Panc1 (cell line): ENCODE measurements around the gene GRSF1. TPM values are rescaled to one million over a fixed set of nuclear protein-coding genes. Genes with fewer than 3 reads are reported as not detected.
"Not testable (repeated sequence)": the region's sequence is repeated elsewhere in the genome, so short reads cannot be mapped to it uniquely, and the experiment has no call there.

Source experiments
- ATAC-seq: fragments of 200-7000 bp; cut with Tn5 transposase; 2 replicates; pipeline ENCODE4 v1.9.1; 2020; ENCODE audit warnings: mild to moderate bottlenecking, moderate library complexity
- BruUV-seq: library from RNA; stranded (reverse); fragments of 400-500 nt; replicated peaks from 2 replicates; lab custom pipeline; 2021; lab: Mats Ljungman, UMichigan
- CTCF ChIA-PET: fragments of 300-600 bp; sonication (Branson Sonifier 250); formaldehyde crosslinking; loops from one replicate; lab custom pipeline; 2022; ENCODE audit warnings: antibody characterized with exemption; lab: Charles Lee
- POLR2A ChIA-PET: fragments of 300-600 bp; sonication (Branson Sonifier 250); formaldehyde crosslinking; loops from one replicate; lab custom pipeline; 2022; ENCODE audit warnings: antibody characterized with exemption; lab: Charles Lee
- DNase-seq: peaks from one replicate; pipeline ENCODE4 v3.0.0-alpha.2; 2010; ENCODE audit warnings: low read depth, low spot score
- H3K27ac ChIP-seq: 2 replicates; pipeline ENCODE4 v1.5.1; 2011; ENCODE audit warnings: mild to moderate bottlenecking, low read length, inconsistent platforms
- H3K27me3 ChIP-seq: fragments of 200-500 bp; sonication (Bioruptor generic); 2 replicates; pipeline ENCODE4 v1.6.0; 2014; ENCODE audit warnings: low read length, inconsistent platforms; ENCODE audit not compliant: control insufficient read depth, insufficient read depth
- H3K36me3 ChIP-seq: fragments of 200-500 bp; sonication (Bioruptor generic); 2 replicates; pipeline ENCODE4 v1.5.1; 2014; ENCODE audit warnings: inconsistent platforms, mild to moderate bottlenecking, low read length, moderate library complexity; ENCODE audit not compliant: control insufficient read depth, insufficient read depth
- H3K4me1 ChIP-seq: 2 replicates; pipeline ENCODE4 v1.5.1; 2011; ENCODE audit warnings: inconsistent platforms, mild to moderate bottlenecking, low read length, moderate library complexity; ENCODE audit not compliant: control insufficient read depth, insufficient read depth
- H3K4me3 ChIP-seq, 2 experiments: 2 replicates each; pipeline ENCODE4 v1.5.1; 2011 to 2012; ENCODE audit warnings: low read depth in 2 of 2, low read length in 2 of 2, mild to moderate bottlenecking in 2 of 2, inconsistent platforms in 1 of 2, moderate library complexity in 1 of 2
- H3K9me3 ChIP-seq: fragments of 200-500 bp; sonication (Bioruptor generic); 2 replicates; pipeline ENCODE4 v1.5.1; 2014; ENCODE audit warnings: low read depth, mild to moderate bottlenecking, inconsistent platforms, low read length, moderate library complexity; ENCODE audit not compliant: control insufficient read depth, insufficient read depth
- CTCF ChIP-seq: fragments of 450-650 bp; IDR thresholded peaks from 2 replicates; pipeline ENCODE4 v1.5.1; 2017; ENCODE audit warnings: mild to moderate bottlenecking
- POLR2AphosphoS5 ChIP-seq: IDR thresholded peaks from 2 replicates; pipeline ENCODE4 v1.6.1; 2012; ENCODE audit warnings: mild to moderate bottlenecking, low read depth, low read length, moderate library complexity
- REST ChIP-seq, 2 experiments: IDR thresholded peaks; 2 replicates each; pipeline ENCODE4 v1.6.1; 2011 to 2012; ENCODE audit warnings: low read depth in 2 of 2, control low read depth in 1 of 2, low read length in 1 of 2, mild to moderate bottlenecking in 1 of 2, moderate library complexity in 1 of 2; ENCODE audit not compliant: insufficient read depth in 1 of 2
- SIN3A ChIP-seq: IDR thresholded peaks from 2 replicates; pipeline ENCODE4 v1.6.1; 2012; ENCODE audit warnings: low read depth, mild to moderate bottlenecking, low read length, moderate library complexity, borderline replicate concordance; ENCODE audit not compliant: insufficient read depth
- TCF7L2 ChIP-seq: IDR thresholded peaks from 2 replicates; pipeline ENCODE4 v1.6.1; 2011; ENCODE audit warnings: mild to moderate bottlenecking, low read depth, low read length, inconsistent platforms
- in situ Hi-C: cut with HindIII; loops from 2 replicates; pipeline ENCODE4 v1.10.0; 2016; ENCODE audit warnings: low sequenced_read_pairs, low pct_unique_long_range_greater_than_20kb
- intact Hi-C: fragments of 100-400 bp; cut with micrococcal nuclease; formaldehyde crosslinking; loops from one replicate; pipeline ENCODE4 v1.10.0; 2022; ENCODE audit not compliant: unreplicated experiment
- total RNA-seq: library from RNA; stranded (reverse); gene quantifications from one replicate; pipeline ENCODE4 v1.2.1, GENCODE V29; 2021; ENCODE audit not compliant: unreplicated experiment

GRSF1 gene
- total RNA-seq, 1 experiment from 2014 or later: 59.9 TPM

- Histone ChIP-seq H3K9me3 (no peaks in the 10 kb centered on the region), H3K27ac (no peak overlapping the region), H3K4me3 (no peak overlapping the region), H3K36me3 (no peaks in the 10 kb centered on the region; the same call in 1 of the 2 replicates), H3K4me1 (peaks cover 3% of the 10 kb centered on the region; the same call in 1 of the 2 replicates), H3K27me3 (no peaks in the 10 kb centered on the region)
- intact Hi-C loops (no loop called here), in situ Hi-C loops (no loop called here)
- ChIA-PET CTCF (no interaction called here), POLR2A (no interaction called here)
- no peak for ATAC-seq
- DNase-seq: no peak
- no TSS peak for BruUV-seq
- TF ChIP-seq TCF7L2 (no peak), SIN3A (no peak), REST (IDR thresholded peaks at IDR 0.05; ENCODE audit: insufficient read depth in 1 of 2, low read depth in 2 of 2, low read length in 1 of 2) (no peak), POLR2AphosphoS5 (no peak), CTCF (no peak)
These were observed 2.3 kb upstream of the GRSF1 start for GRCh38 chr4:70841951-70842350.

- no TSS peak for BruUV-seq
- no peaks in the 10 kb centered on the region; the same call in none of the 2 replicates for H3K36me3 ChIP-seq
- no peak overlapping the region for H3K27ac ChIP-seq
- intact Hi-C loops: no loop called here
- in situ Hi-C loops: no loop called here
- H3K4me3 ChIP-seq: no peak overlapping the region
- H3K27me3 ChIP-seq: no peaks in the 10 kb centered on the region
- DNase-seq (no peak), ATAC-seq (no peak)
- H3K9me3 ChIP-seq: no peaks in the 10 kb centered on the region
- peaks cover 6% of the 10 kb centered on the region; the same call in 1 of the 2 replicates for H3K4me1 ChIP-seq
- ChIA-PET POLR2A (no interaction called here), CTCF (no interaction called here)
- TF ChIP-seq POLR2AphosphoS5 (no peak), SIN3A (no peak), CTCF (no peak), REST (IDR thresholded peaks at IDR 0.05; ENCODE audit: insufficient read depth in 1 of 2, low read depth in 2 of 2, low read length in 1 of 2) (no peak), TCF7L2 (no peak)
These were observed 1.5 kb upstream of the GRSF1 start for GRCh38 chr4:70841211-70841610.

- H3K27me3 ChIP-seq, BruUV-seq, POLR2A ChIA-PET, H3K27ac ChIP-seq, intact Hi-C loops, H3K9me3 ChIP-seq, H3K4me1 ChIP-seq, H3K4me3 ChIP-seq, H3K36me3 ChIP-seq, ATAC-seq, CTCF ChIA-PET, DNase-seq, in situ Hi-C loops: not testable (repeated sequence)
These were observed 941 bp upstream of the GRSF1 start for GRCh38 chr4:70840631-70841030.
